22Rv1 (cell line): ENCODE data around the gene BDH1.

Experiments
- ZFX ChIP-seq: fragments of 450-650 bp; IDR thresholded peaks from 2 replicates; pipeline ENCODE4 v1.6.1; 2017; ENCODE audit warnings: antibody characterized with exemption, borderline replicate concordance
- TF ChIP-seq, protein P1 (sequence below): fragments of 450-650 bp; IDR thresholded peaks from 2 replicates; pipeline ENCODE4 v1.5.1; 2017; ENCODE audit warnings: mild to moderate bottlenecking

DNA sequence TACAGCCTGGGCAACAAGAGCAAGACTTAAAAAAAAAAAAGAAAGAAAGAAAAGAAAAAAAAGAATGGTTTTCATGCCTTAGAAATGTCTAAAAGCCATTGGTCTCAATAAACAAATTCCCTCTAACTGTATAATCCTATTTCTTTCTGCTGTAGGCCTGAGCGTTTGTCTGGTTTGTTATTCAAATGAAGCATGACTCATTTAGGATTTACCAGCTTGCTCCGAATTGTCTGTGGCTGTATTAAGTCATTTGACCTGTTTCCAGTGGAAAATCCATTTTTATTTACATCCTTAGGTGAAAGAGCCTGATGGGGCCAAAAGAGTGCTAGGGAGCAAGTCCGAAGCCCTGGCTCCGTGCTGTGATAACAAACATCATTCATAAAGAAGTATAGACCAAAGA, 73.8 kb downstream of the BDH1 start:
- TF ChIP-seq, protein P1, sequence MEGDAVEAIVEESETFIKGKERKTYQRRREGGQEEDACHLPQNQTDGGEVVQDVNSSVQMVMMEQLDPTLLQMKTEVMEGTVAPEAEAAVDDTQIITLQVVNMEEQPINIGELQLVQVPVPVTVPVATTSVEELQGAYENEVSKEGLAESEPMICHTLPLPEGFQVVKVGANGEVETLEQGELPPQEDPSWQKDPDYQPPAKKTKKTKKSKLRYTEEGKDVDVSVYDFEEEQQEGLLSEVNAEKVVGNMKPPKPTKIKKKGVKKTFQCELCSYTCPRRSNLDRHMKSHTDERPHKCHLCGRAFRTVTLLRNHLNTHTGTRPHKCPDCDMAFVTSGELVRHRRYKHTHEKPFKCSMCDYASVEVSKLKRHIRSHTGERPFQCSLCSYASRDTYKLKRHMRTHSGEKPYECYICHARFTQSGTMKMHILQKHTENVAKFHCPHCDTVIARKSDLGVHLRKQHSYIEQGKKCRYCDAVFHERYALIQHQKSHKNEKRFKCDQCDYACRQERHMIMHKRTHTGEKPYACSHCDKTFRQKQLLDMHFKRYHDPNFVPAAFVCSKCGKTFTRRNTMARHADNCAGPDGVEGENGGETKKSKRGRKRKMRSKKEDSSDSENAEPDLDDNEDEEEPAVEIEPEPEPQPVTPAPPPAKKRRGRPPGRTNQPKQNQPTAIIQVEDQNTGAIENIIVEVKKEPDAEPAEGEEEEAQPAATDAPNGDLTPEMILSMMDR, result no peak
- no peak for TF ChIP-seq ZFX
